AG09309 (cell line): ENCODE data around the gene ZNF32.
A peak's percentile ranks its signal among the peaks of the same experiment; 100 is the strongest.

ENCODE experiments used
- DNase-seq: peaks from one replicate; pipeline ENCODE4 v3.0.0-alpha.2; 2010; ENCODE audit warnings: low read depth
- H3K4me3 ChIP-seq: 2 replicates; pipeline ENCODE4 v1.5.1; 2011; ENCODE audit warnings: mild to moderate bottlenecking, low read depth, low read length, moderate library complexity; ENCODE audit not compliant: control insufficient read depth
- CTCF ChIP-seq: IDR thresholded peaks from 2 replicates; pipeline ENCODE4 v1.5.1; 2011; ENCODE audit warnings: mild to moderate bottlenecking, low read depth, low read length, inconsistent platforms; ENCODE audit not compliant: insufficient read depth, control insufficient read depth; ENCODE audit errors: missing control alignments

The ZNF32 gene

GRCh38 chr10:43676331-43676730 is 27.6 kb upstream of the ZNF32 start:
- no peak for TF ChIP-seq CTCF
- no peak overlapping the region for H3K4me3 ChIP-seq
- no peak for DNase-seq

- no peak for TF ChIP-seq CTCF
- DNase-seq: no peak
- H3K4me3 ChIP-seq: no peak overlapping the region
Measured at GRCh38 chr10:43674553-43675210, 26.0 kb upstream of the ZNF32 start.

GRCh38 chr10:43673471-43673870 is 24.8 kb upstream of the ZNF32 start:
- no peak for TF ChIP-seq CTCF
- H3K4me3 ChIP-seq: no peak overlapping the region
- no peak for DNase-seq

- no peak for DNase-seq
- no peak overlapping the region for H3K4me3 ChIP-seq
- peak; percentile 68 for TF ChIP-seq CTCF
Measured at GRCh38 chr10:43671659-43672531, 23.2 kb upstream of the ZNF32 start.

GRCh38 chr10:43669386-43669785 is 20.7 kb upstream of the ZNF32 start:
- no peak for TF ChIP-seq CTCF

GRCh38 chr10:43667761-43668386 is 19.2 kb upstream of the ZNF32 start:
- TF ChIP-seq CTCF: no peak
- no peak overlapping the region for H3K4me3 ChIP-seq
- no peak for DNase-seq

More at GRCh38 chr10:43669386-43669785, 20.7 kb upstream of the ZNF32 start:
- no peak overlapping the region for H3K4me3 ChIP-seq
- no peak for DNase-seq
